NCI-H1092 (cell line): ENCODE results near the gene ZNF141.
"Not testable (repeated sequence)": the region's sequence is repeated elsewhere in the genome, so short reads cannot be mapped to it uniquely, and the experiment has no call there.

Experiments
- DNase-seq: peaks from one replicate; lab custom pipeline; 2025; lab: John Stamatoyannopoulos, UW

ZNF141 gene

GRCh38 chr4:337143-337931, at the start of gene ZNF141:
Gene ZNF141, plus strand, starts transcription at chr4:337814. Its CDS starts 170 bp downstream, at chr4:337984.
- peak; percentile 97 for DNase-seq

DNA sequence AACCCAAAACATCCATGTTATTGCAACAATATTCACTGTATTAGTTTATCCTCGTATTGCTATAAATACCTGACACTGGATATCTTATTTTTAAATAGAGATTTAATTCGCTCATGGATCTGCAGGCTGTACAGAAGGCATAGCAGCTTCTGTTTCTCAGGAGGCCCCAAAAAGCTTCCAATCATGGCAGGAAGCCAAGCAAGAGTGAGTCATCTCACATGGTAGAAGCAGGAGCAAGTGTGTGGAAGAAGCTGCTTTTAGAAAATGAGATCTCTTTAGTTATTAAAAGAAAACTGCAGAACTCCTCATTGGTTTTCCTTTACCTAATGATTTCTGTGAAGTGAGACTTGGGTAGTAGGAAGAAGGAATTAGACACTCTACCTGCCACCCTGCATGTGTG, 48.7 kb upstream of the ZNF141 start:
- no peak for DNase-seq

GRCh38 chr4:294732-295131, 42.9 kb upstream of the ZNF141 start:
- no peak for DNase-seq

DNA sequence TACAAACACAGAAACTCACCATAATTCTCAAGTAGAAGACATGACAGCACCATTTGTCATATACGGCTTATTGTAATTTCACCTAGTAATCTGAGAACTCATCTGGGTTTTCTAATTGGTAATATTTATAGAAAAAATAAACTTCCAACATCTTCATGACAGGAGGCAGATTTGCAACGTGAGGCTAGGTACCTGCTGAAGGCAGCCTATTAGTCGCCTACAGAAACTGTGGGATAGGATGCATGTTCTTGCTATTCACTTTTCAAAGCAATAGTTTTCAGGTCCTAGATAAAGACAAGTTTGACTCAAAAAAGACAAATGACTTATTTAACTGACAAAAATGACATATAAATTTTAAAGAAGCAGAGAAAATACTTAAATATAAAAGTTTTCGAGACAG, 35.2 kb upstream of the ZNF141 start:
- DNase-seq: no peak

GRCh38 chr4:304516-304915, 33.1 kb upstream of the ZNF141 start:
- DNase-seq: not testable (repeated sequence)

GRCh38 chr4:304969-305680, 32.5 kb upstream of the ZNF141 start, which contains the start of gene ZNF732:
Gene ZNF732, minus strand, starts transcription at chr4:305474. Its CDS starts 164 bp downstream, at chr4:305310.
- DNase-seq: peak; percentile 48

DNA sequence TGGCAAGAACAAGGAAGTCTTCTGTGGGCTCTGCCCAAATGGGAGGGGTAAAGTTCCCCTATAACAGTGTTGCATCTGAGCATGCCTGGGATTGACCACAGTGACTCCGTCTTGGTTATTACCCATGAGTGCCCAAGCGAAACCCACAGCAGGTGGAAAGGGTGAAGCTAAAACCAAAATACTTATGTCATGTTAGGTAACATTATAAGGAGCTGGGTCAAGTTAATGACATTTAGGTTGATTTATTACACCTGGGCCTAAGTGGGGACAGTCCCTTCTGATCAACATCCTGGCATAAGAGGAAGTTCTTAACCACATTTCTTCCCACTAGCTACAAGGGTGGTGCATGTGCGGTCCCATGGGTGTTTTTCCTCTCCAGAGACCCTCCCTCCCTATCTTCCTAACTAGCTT, 31.1 kb upstream of the ZNF141 start:
- DNase-seq: no peak

GRCh38 chr4:309807-310206, 27.8 kb upstream of the ZNF141 start:
- no peak for DNase-seq

DNA sequence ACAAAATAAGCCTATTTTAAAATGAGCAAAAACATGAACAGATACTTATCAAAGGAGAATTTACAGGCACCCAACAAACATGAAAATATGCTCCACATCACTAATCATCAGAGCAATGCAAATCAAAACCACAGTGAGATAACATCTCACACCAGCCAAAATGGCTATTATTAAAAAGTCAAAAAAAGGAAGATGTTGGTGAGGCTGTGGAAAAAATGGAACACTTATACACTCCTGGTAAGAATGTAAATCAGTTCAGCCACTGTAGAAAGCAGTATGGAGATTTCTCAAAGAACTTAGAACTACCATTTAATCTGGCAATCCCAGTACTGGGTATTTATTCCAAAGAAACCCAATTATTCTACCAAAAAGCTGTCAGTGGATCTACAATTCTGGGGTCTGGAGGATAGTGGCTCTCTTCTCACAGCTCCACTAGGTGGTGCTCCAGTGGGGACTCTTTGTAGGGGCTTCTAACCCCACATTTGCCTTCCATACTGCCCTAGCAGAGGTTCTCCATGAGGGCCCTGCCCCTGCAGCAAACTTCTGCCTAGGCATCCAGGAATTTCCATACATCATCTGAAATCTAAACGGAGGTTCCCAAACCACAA, 23.2 kb upstream of the ZNF141 start:
- no peak for DNase-seq

GRCh38 chr4:328729-329128, 8.9 kb upstream of the ZNF141 start:
- DNase-seq: no peak

DNA sequence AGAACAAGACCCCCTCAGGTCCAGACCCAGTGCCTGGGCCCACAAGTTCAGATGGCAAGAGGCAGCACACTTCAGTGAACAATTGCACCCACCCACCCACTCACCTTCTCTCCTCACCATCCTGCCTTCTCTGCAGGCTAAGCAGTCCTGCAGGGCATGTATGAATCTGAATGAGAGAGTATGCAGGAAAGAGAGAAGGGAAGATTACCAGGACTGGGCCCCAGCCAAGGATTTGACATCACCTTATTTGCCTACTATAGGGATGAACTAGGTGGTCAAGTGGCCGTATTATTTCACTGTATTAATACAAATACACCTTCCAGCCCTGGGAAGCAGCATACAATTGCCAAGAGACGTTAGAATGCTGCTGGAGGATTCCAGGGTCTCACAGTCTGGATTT, 2.1 kb upstream of the ZNF141 start:
- no peak for DNase-seq

DNA sequence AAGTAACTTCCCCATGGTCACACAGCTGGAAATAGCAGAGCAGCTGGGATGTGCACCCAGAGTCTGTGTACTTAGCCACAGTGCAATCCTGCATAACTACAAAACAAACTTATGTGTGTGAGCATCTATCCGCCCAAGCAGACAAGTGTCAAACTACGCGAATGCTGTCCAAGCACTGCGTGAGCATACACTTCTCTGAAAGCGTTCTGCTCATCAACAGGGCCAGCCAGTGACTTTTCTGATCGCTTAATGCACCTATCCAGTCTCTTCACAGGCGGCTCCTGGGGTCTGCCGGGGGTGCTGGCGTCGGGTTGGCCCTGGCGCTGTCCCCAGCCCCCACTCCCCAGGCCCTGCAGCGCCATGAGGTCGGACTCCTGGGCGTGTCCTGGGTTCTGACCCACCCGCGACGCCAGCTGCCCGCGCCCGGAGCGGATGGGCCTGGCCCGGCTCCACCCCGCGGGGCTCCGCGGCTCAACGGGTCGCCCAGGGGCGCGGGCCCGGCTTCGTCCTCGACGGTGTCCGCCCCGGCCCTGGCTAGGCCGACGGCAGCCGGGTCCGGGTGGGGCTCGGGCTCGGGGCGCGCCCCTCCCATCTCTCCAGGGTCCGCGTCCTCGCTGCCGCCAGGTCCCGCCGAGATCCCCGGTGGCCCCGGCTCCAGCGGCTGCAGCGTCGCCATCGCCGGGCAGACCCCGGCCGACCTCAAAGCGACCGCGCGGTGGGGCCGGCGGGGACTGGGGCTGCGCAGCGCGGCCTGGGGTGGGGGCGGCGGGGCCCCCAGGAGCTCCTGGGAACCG, 1.3 kb upstream of the ZNF141 start:
- no peak for DNase-seq

- DNase-seq: no peak
Measured at GRCh38 chr4:336893-337142, 796 bp upstream of the ZNF141 start.

- peak; percentile 10 for DNase-seq
Measured at GRCh38 chr4:337932-338758, 531 bp downstream of the ZNF141 start.

DNA sequence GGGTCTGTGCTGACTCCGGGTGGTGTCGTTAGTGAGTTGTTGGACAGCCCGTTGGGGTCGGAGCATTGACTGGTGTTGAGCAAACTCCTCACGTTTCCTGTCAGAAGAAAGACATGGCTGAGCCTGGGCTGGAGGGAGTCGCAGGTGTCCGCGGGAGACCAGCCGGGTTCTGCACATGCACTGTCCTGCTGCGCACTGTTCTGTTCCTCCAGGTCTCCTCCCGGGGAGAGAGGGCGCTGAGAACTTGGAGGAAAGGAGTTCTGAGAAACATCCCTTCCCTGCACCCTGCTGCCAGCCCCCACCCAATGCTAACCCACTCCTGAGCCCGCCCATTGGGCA, 1.1 kb downstream of the ZNF141 start:
- DNase-seq: no peak

GRCh38 chr4:340011-340410, 2.4 kb downstream of the ZNF141 start:
- DNase-seq: no peak

GRCh38 chr4:373062-373839, 35.6 kb downstream of the ZNF141 start:
- no peak for DNase-seq

DNA sequence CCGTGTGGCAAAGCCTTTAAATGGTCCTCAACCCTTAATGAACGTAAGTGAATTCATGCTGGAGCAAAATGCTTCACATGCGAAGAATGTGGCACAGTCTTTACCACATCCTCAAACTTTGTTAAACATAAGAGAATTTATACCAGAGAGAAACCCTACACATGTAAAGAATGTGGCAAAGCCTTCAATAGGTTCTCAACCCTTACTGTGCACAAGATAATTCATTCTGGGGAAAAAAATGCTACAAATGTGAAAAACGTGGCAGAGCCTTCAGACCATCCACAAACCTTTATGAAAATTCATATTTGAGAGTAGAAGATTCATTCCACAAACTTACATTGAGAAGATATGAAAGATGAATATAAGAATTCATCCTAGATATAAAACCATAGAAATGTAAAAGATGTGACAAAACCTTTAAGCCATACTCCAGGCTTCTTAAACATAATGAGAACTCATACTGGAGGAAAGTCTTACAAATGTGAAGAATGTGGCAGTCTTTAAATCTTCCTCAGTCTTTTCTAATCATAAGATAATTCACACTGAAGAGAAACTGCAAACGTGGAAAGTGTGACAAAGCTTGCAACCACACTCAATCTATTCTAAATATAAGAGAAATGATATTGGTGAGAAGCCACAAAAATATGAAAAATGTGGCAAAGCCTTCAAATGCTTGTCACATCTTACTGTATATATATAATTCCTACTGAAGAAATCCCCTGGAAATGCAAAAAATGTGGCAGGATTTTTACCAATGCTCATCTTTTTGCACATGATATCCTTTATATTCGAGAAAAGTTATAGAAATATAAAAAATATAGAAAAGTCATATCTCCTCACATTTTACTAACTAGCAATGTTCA, 36.9 kb downstream of the ZNF141 start:
- no peak for DNase-seq

DNA sequence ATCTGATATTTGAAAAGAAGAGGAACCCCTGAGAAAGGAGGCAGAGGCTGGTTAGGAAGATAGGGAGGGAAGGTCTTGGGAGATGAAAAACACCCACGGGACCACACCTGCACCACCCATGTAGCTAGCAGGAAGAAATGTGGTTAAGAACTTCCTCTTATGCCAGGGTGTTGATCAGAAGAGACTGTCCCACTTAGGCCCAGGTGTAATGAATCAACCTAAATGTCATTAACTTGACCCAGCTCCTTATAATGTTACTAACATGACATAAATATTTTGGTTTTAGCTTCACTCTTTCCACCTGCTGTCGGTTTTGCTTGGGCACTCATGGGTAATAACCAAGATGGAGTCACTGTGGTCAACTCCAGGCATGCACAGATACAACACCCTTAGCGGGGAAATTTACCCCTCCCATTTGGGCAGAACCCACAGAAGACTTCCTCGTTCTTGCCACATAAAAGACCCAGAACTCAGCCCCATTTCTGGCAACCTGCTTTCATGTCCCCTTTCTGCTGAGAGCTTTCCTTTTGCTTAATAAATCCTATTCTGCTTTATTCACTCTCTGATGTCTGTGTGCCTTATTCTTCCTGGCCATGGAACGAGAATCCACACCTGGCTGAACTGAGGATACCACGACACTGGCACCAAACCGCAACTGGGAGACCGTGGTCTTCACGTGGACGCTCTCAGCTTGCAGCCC, 46.8 kb downstream of the ZNF141 start:
- DNase-seq: no peak
